Activated T-cell treated with anti-CD3 and anti-CD28 coated beads, Interleukin-2, amount 50 U/mL, for 72 hours (primary cell): Measurements from ENCODE around the gene OVOL1. TPM values are rescaled to one million over a fixed set of nuclear protein-coding genes. Genes with fewer than 3 reads are reported as not detected.
"Not testable (repeated sequence)": the region's sequence is repeated elsewhere in the genome, so short reads cannot be mapped to it uniquely, and the experiment has no call there.

Experiments
- ATAC-seq, 2 donors: fragments of 150-1000 bp; cut with Tn5 transposase; replicated peaks in 1 of 2; 2 replicates each; pipeline ENCODE4 v1.10.0; 2021; ENCODE audit warnings: moderate library complexity in 2 of 2, mild to moderate bottlenecking in 1 of 2
- DNase-seq, 2 donors: peaks; one replicate each; pipeline ENCODE4 v3.0.0; 2021 to 2022; ENCODE audit warnings: mixed read lengths in 1 of 2
- H3K27ac Mint-ChIP-seq: one replicate; pipeline ENCODE4 v1.8.0; 2022; ENCODE audit warnings: mild to moderate bottlenecking, moderate library complexity, mixed read lengths
- H3K27me3 Mint-ChIP-seq: one replicate; pipeline ENCODE4 v1.8.0; 2022; ENCODE audit warnings: low read depth, mixed read lengths
- H3K36me3 Mint-ChIP-seq, 2 donors: one replicate each; pipeline ENCODE4 v1.8.0; 2022; ENCODE audit warnings: mixed read lengths in 2 of 2, mild to moderate bottlenecking in 1 of 2; ENCODE audit not compliant: insufficient read depth in 2 of 2
- H3K4me1 Mint-ChIP-seq: one replicate; pipeline ENCODE4 v1.8.0; 2022; ENCODE audit warnings: low read depth, mixed read lengths
- H3K4me3 Mint-ChIP-seq, 2 donors: one replicate each; pipeline ENCODE4 v1.8.0; 2022; ENCODE audit warnings: mild to moderate bottlenecking in 2 of 2, mixed read lengths in 2 of 2, moderate library complexity in 2 of 2
- H3K9me3 Mint-ChIP-seq, 2 donors: one replicate each; pipeline ENCODE4 v1.8.0; 2022; ENCODE audit warnings: mixed read lengths in 2 of 2
- total RNA-seq, 2 donors: library from RNA; stranded (reverse); gene quantifications; one replicate each; pipeline ENCODE4 v1.2.3, GENCODE V29; 2022

The OVOL1 gene
- total RNA-seq, 2 donors from 2014 or later: 0.16 TPM; not detected in 1

DNA sequence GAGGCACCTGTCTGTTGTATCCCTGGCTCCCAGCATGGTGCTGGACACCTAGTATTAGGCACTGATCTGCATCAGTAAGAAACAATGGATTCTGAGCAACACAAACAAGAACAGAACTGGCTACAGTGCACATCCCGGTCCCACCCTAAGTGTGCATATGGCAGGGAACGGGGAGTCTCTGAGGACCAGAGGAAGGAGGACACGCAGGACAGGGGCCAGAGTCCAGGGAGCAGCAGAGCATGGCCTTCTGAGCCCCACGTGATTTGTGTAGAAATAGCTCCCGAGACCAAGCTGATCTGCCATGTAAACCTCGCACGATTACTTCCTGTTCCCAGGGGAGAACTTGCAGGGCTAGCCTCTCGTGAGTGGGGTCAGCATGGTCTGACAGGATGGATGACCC, 34.2 kb downstream of the OVOL1 start:
- H3K4me1 Mint-ChIP-seq: peaks cover 19% of the 10 kb centered on the region
- no peak overlapping the region for H3K27ac Mint-ChIP-seq
- no peaks in the 10 kb centered on the region for H3K36me3 Mint-ChIP-seq
- H3K9me3 Mint-ChIP-seq: no peaks in the 10 kb centered on the region
- DNase-seq (no peak), ATAC-seq (no peak)
- no peak overlapping the region for H3K4me3 Mint-ChIP-seq
- H3K27me3 Mint-ChIP-seq: no peaks in the 10 kb centered on the region

DNA sequence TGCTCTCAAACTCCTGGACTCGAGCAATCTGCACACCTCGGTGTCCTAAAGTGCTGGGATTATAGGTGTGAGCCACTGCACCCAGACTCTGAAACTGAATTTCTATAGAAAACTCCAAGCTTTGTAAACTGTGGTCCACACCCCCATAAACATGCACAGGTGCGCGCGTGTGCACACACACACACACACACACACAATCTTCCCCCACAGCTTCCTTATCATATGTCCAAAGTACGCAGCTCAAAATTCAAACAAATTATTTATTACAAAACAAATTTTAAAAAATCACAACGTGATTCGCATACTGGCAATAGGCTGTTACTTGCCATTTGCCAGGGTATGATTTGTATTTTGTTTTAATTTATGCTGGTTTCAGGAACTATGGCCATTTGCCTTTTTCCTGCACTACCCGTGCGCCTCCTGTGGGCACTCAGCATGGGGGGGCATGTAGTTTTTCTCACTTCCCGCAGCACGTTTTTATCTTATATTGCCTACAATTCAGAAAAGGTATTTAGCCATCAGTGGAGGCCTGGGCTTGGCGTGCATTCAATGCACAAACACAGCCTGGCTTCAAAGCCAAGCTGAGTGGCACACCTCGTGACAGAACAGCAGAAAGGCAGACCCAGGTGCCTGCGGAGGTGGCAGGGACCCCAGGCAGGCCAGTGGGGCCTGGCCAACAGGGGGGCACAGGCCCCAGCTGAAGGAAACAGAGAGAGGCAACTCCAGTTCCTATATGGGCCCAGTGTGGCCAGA, 36.1 kb downstream of the OVOL1 start:
- H3K27ac Mint-ChIP-seq: no peak overlapping the region
- H3K9me3 Mint-ChIP-seq: no peaks in the 10 kb centered on the region
- ATAC-seq (no peak), DNase-seq (no peak)
- H3K36me3 Mint-ChIP-seq: no peaks in the 10 kb centered on the region
- H3K27me3 Mint-ChIP-seq: no peaks in the 10 kb centered on the region
- no peak overlapping the region for H3K4me3 Mint-ChIP-seq
- H3K4me1 Mint-ChIP-seq: peaks cover 14% of the 10 kb centered on the region

DNA sequence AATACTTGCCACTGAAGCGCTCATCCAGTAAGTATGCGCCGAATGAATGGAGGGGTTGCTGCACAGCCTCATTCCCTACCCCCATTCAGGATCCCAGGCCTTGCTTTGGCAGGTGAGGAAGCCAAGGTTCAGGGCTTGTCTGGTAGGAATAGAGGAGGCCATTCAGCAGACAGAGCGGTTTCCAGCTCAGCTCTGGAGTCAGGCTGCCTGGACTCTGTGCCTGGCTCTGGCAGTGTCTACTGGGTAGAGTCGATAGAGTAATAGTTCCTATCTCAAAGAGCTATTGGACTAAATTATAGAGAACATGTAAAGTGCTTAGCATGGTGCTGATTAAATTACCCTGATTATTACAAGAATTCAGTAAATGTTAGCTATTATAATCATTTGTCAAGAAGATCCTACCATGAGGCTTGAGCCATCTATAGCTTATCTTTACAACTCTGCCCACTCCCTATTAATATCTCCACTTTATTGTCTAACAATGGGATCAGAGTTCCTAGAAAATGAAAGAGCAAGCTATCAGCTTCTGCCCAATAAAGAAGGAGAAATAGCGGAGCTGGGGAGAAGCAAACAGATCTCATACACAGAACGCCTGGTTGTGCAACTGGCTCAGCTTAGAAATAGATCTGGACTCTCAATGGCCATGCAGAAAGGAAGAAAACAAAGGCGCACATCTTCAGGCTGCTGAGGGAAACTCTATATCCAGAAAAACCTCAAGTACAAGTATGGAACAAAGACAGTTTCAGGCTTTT, 40.3 kb downstream of the OVOL1 start:
- Mint-ChIP-seq H3K4me1 (peaks cover 21% of the 10 kb centered on the region), H3K27ac (peak overlapping the region; percentile 43)
- ATAC-seq: no peak

GRCh38 chr11:65829459-65829858, 42.6 kb downstream of the OVOL1 start:
- DNase-seq: no peak
- H3K4me1 Mint-ChIP-seq: peaks cover 31% of the 10 kb centered on the region
- H3K36me3 Mint-ChIP-seq: peaks cover 5 to 7% of the 10 kb centered on the region in 2 donors
- H3K27ac Mint-ChIP-seq: no peak overlapping the region
- peaks cover 17% of the 10 kb centered on the region for H3K27me3 Mint-ChIP-seq
- H3K4me3 Mint-ChIP-seq: no peak overlapping the region
- no peak for ATAC-seq
- peaks cover 6% of the 10 kb centered on the region in 2 donors for H3K9me3 Mint-ChIP-seq

More for the DNA sequence above, 40.3 kb downstream of the OVOL1 start:
- no peak overlapping the region for H3K4me3 Mint-ChIP-seq
- DNase-seq: no peak
- H3K36me3 Mint-ChIP-seq: peaks cover 0 to 4% of the 10 kb centered on the region in 2 donors
- H3K9me3 Mint-ChIP-seq: no peaks in the 10 kb centered on the region
- peaks cover 9% of the 10 kb centered on the region for H3K27me3 Mint-ChIP-seq

- not testable (repeated sequence) for H3K9me3 Mint-ChIP-seq, DNase-seq, H3K36me3 Mint-ChIP-seq, ATAC-seq, H3K4me3 Mint-ChIP-seq
- H3K27ac Mint-ChIP-seq: peak overlapping the region; percentile 16
- peaks cover 17% of the 10 kb centered on the region for H3K27me3 Mint-ChIP-seq
- H3K4me1 Mint-ChIP-seq: peaks cover 30% of the 10 kb centered on the region
These were observed 45.4 kb downstream of the OVOL1 start for GRCh38 chr11:65832231-65832630.

GRCh38 chr11:65833297-65834030, 46.6 kb downstream of the OVOL1 start, which contains the start of gene SNX32:
Gene SNX32 (plus strand): TSS chr11:65833963. CDS start chr11:65834066, 103 bp downstream.
- H3K36me3 Mint-ChIP-seq: peaks cover 5 to 7% of the 10 kb centered on the region in 2 donors
- DNase-seq: peak; percentile 97 to 98
- peaks cover 17% of the 10 kb centered on the region for H3K27me3 Mint-ChIP-seq
- H3K4me3 Mint-ChIP-seq: no peak within 1 kb of the TSS
- H3K27ac Mint-ChIP-seq: peak within 1 kb of the TSS; percentile 52
- peaks cover 6% of the 10 kb centered on the region in 2 donors for H3K9me3 Mint-ChIP-seq
- H3K4me1 Mint-ChIP-seq: peaks cover 21% of the 10 kb centered on the region
- ATAC-seq: peak; percentile 99 to 100

GRCh38 chr11:65834202-65834601, 47.3 kb downstream of the OVOL1 start:
- DNase-seq (no peak), ATAC-seq (no peak)
- Mint-ChIP-seq H3K36me3 (peaks cover 5 to 7% of the 10 kb centered on the region in 2 donors), H3K9me3 (peaks cover 6% of the 10 kb centered on the region in 2 donors), H3K27me3 (peaks cover 17% of the 10 kb centered on the region), H3K4me3 (no peak overlapping the region), H3K27ac (no peak overlapping the region), H3K4me1 (peaks cover 21% of the 10 kb centered on the region)

- ATAC-seq (no peak), DNase-seq (no peak)
- Mint-ChIP-seq H3K9me3 (no peaks in the 10 kb centered on the region), H3K4me3 (no peak overlapping the region), H3K4me1 (no peaks in the 10 kb centered on the region), H3K27ac (no peak overlapping the region), H3K36me3 (no peaks in the 10 kb centered on the region), H3K27me3 (no peaks in the 10 kb centered on the region)
These were observed 55.3 kb downstream of the OVOL1 start for GRCh38 chr11:65842144-65842543.

DNA sequence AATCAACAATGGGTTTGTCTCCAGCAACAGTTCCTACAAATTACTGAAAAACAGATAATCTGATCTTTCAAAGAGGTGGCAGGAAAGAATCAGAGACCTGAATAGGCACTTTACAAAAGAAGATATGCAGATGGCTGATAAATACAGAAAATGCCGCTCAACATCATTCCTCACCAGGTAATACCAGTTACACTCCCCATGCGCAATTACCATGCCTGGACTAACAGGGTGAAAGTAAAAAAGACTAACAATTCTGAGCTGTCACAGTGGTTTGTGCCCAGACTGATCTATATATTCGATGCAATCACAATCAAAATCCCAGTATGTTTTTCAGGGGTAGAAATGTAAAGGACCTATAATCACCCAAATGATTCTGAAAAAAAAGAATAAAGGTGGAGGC, 56.9 kb downstream of the OVOL1 start:
- Mint-ChIP-seq H3K4me3 (no peak overlapping the region), H3K27ac (no peak overlapping the region), H3K27me3 (no peaks in the 10 kb centered on the region), H3K4me1 (no peaks in the 10 kb centered on the region), H3K9me3 (no peaks in the 10 kb centered on the region), H3K36me3 (no peaks in the 10 kb centered on the region)
- no peak for DNase-seq
- no peak for ATAC-seq

DNA sequence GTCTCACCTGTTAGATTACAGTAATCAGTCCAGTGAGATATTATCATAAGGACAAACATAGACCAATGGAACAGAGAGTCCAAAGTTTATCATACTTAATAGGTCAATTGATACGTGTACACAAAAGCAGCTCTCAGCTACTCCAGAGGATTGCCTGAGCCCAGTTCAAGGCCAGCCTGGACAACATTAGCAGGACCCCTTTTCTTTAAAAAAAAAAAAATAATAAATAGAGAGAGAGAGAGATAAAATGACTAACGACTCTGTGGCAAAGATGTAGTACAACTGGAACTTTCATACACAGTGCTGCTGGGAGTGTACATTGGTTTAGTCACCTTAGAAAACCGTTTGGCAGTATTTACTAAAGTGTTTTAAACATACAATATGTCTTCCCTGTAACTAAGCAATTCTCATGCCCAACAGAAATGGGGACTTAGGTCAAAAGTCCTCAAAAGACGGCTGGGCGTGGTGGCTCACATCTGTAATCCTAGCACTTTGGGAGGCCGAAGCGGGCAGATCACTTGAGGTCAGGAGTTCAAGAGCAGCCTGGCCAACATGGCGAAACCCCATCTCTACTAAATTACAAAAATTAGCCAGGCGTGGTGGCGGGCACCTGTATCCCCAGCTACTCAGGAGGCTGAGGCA, 57.5 kb downstream of the OVOL1 start:
- DNase-seq: no peak
- Mint-ChIP-seq H3K4me3 (no peak overlapping the region), H3K4me1 (no peaks in the 10 kb centered on the region), H3K36me3 (no peaks in the 10 kb centered on the region), H3K9me3 (no peaks in the 10 kb centered on the region), H3K27me3 (no peaks in the 10 kb centered on the region), H3K27ac (no peak overlapping the region)
- no peak for ATAC-seq
